Measurements from ENCODE around the gene HOXB9. TPM values are rescaled to one million over a fixed set of nuclear protein-coding genes. Genes with fewer than 3 reads are reported as not detected.

The HOXB9 gene
- total and polyA plus RNA-seq, 9 of the 15 experiments (the other 6 are each of a cell fraction or from before 2014, with no cell fraction given) = 3.1 to 196 (median 77.6) TPM

- TF ChIP-seq USF1 (CRISPR knock-in tag; IDR thresholded peaks at IDR 0.05) (peak; percentile 92), PCBP1 (IDR thresholded peaks at IDR 0.05; ENCODE audit: low read depth, low read length, poor library complexity, severe bottlenecking) (peak; percentile 41), BHLHE40 (IDR thresholded peaks at IDR 0.05; ENCODE audit: low read length) (0 out of 2 replicates have a peak, but pooled peaks have one; percentile 6), PHB2 (IDR thresholded peaks at IDR 0.05; ENCODE audit: low read depth) (no peak), SAP30 (IDR thresholded peaks at IDR 0.05; ENCODE audit: borderline replicate concordance, insufficient read depth, low read depth, low read length, poor library complexity, severe bottlenecking) (peak; percentile 44), POLR2AphosphoS5 (IDR thresholded peaks at IDR 0.05; ENCODE audit: control insufficient read depth, insufficient read depth, low read depth, low read length) (peak; percentile 20; the same call in 1 of the 2 replicates), TGIF2 (CRISPR knock-in tag; IDR thresholded peaks at IDR 0.05) (no peak), ZC3H8 (IDR thresholded peaks at IDR 0.05) (no peak), STAG1 (CRISPR knock-in tag; IDR thresholded peaks at IDR 0.05; ENCODE audit: borderline replicate concordance) (no peak), ZNF561 (CRISPR knock-in tag; conservative IDR thresholded peaks at IDR 0.05) (no peak), ATF2 (CRISPR knock-in tag; IDR thresholded peaks at IDR 0.05) (no peak), GMEB1 (CRISPR knock-in tag; IDR thresholded peaks at IDR 0.05) (no peak), SNIP1 (IDR thresholded peaks at IDR 0.05; ENCODE audit: low read depth) (no peak), PKNOX1 (IDR thresholded peaks at IDR 0.05) (no peak), FOS (IDR thresholded peaks at IDR 0.05; ENCODE audit: extremely low read depth, insufficient read length) (peak; percentile 33), KAT7 (CRISPR knock-in tag; IDR thresholded peaks at IDR 0.05; ENCODE audit: borderline replicate concordance) (no peak), CREM (IDR thresholded peaks at IDR 0.05; ENCODE audit: low read depth) (no peak), RAD51 (IDR thresholded peaks at IDR 0.05; ENCODE audit: borderline replicate concordance, low read depth) (peak; percentile 90), ZNF197 (CRISPR knock-in tag; IDR thresholded peaks at IDR 0.05; ENCODE audit: low read depth) (no peak; the same call in 1 of the 2 replicates), USF2 (CRISPR knock-in tag; IDR thresholded peaks at IDR 0.05) (peak; percentile 95), STAT5B (CRISPR knock-in tag; IDR thresholded peaks at IDR 0.05) (no peak)
Measured at GRCh38 chr17:48577946-48578615, 48.1 kb downstream of the HOXB9 start, which contains the start of gene HOXB4 (continued).

All from K562 (cell line).